LoVo (cell line): Measurements from ENCODE around the gene PSMF1.
A peak's percentile ranks its signal among the peaks of the same experiment; 100 is the strongest.

ENCODE experiments used
- DNase-seq: peaks from one replicate; pipeline ENCODE4 v3.0.0-alpha.2; 2016; ENCODE audit warnings: low spot score

Gene PSMF1, protein sequence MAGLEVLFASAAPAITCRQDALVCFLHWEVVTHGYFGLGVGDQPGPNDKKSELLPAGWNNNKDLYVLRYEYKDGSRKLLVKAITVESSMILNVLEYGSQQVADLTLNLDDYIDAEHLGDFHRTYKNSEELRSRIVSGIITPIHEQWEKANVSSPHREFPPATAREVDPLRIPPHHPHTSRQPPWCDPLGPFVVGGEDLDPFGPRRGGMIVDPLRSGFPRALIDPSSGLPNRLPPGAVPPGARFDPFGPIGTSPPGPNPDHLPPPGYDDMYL

DNA sequence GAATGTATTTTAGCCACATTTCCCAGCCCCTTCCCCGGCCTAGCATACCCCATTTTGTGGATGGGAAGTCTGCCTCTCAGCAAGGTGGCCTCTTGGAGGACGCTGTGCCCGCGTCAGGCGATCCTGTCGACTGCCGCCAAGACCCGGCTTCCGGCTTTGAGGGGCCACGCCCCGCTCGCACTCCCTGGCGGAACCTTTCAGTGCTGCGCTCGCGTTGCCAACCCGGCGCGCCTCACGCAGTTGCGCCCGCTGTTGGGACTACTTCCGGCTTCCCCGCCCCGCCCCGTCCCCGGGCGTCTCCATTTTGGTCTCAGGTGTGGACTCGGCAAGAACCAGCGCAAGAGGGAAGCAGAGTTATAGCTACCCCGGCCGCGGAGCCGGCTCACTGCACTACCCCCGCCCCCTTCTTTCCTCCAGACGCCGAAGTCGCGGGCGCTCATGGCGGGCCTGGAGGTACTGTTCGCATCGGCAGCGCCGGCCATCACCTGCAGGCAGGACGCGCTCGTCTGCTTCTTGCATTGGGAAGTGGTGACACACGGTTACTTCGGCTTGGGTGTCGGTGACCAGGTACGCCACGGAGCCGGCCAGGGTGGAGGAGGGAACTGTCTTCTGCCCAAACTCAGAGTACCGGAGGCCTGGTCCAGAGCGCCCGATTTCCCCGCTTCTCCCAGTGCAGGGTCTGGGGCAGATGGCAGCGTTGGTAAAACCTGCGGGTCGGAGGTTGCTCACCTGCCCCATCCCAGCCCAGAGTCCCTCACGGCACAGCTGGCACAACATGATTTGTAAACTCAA, at the start of gene PSMF1:
PSMF1 (plus strand) TSS at position 267 of the 792 bp plus-strand sequence; CDS start at position 439, 172 bp downstream.
- peak; percentile 96 for DNase-seq

DNA sequence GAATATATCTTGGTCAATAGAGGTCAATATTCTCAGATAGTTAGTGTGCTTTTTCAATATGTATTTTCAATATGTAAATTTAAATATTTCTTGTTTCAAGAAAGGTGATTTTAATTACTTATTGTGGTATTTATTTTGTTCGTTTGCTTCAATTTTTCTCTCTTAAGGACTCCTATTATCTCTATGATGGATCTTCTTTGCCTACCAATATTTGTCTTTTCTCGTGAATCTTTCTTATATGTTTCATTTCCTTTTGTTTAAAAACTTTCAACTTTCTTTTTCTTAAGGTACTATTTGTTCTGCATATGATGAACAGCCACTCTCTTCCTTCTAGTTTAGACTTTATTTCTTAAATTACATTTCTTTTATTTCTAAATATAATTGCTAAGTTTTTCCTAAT, 46.1 kb upstream of the PSMF1 start:
- DNase-seq, result no peak

DNA sequence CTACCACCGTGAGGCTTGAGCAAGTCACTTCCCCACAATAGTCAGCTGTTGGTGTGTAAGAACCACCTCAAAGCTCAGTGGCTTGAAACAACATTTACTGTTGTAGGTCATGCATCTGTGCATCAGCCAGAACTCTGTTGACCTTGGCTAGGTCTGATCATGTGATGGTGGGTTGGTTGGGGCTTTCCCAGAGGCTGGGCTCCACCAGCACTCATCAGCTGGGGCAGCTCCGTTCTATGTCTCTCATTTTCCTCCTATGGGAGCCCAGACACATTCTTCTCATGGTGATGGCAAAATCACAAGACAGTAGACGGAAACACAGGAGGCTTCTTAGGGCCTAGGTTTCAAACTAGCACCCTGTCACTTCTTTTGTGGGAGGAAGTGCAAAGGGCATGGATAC, 42.8 kb upstream of the PSMF1 start:
- DNase-seq, result no peak

DNA sequence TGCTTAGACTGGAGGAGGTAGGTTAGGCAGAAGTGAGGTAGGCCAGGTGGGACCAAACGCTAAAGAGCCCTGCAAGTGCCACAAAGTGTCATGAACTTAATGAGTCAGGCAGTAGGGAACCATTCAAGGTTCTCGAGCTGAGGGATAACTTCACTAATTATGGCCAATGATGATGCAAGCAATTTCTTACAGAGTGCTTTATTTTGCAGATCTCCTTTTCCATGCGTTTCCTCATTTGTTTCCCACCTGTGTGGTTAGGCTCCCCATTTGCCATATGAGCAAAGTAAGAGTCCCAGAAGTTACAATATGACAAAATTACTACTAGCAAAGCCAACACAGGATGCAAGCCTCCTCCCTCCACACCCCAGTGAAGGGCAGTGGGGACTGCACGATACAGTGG, 36.5 kb upstream of the PSMF1 start:
- no peak for DNase-seq

DNA sequence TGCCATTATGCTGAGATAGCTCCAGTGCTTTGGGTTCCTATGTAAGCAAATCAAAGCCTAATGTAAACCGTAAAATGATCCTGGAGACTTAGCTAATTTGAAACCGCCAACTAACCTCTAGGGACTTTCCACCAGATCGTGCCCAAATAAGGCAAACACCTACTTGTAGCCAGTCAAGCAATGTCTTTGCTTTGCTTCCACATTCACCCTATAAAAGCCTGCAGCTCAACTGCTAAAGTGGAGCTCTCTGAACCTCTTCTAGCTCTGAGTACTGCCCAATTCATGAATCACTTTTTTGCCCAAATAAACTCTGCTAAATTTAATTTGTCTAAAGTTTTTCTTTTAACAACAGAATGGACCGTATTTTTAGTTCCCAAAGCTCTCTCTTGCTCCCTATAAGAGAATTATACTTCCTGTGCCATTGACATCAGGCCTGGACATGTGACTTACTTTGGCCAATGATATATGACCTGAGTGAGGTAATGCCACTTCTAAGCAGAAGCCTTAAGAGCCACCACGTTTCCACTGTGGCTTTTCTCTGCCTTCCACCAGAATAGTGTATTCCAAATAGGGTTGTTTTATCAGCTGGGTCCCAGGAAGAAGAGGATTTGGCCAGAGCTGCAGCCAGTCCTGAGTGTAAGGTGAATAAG, 34.8 kb upstream of the PSMF1 start:
- DNase-seq, result no peak

DNA sequence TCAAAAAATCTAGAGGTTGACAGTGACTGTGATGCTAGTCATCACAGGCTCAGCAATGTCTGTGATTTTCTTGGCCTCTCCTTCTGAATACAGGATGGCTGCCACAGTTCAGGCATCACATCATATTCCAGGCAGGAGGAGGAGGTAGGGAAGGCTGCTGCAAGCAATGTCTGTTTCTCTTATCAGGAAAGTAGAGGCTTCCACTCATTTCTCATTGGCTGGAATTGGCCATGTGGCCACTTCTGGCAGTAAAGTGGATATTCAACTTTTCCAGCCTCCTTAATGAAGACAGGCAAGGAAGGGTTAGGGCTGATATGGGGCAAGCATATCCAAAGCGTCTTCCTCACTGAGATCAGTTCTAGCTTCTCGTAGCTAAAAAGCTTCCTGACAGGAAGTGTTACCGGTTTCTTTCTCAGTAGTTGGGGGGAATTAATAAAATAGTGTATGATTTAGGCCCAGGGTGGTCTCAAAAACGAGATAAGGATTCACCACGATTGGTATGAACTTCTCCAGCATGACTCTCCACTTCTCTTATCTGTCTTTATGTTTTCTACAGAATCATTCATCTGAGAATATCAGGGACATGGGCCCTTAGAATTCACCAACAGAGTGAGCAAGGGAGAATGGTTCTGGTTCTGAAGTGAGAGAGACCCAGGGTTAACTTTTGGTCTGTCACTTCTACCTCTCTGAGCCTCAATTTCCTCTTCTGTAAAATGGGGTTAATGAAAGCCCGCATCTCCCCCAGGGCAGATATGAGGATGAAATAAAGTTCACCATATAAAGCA, 32.7 kb upstream of the PSMF1 start:
- DNase-seq, result no peak

DNA sequence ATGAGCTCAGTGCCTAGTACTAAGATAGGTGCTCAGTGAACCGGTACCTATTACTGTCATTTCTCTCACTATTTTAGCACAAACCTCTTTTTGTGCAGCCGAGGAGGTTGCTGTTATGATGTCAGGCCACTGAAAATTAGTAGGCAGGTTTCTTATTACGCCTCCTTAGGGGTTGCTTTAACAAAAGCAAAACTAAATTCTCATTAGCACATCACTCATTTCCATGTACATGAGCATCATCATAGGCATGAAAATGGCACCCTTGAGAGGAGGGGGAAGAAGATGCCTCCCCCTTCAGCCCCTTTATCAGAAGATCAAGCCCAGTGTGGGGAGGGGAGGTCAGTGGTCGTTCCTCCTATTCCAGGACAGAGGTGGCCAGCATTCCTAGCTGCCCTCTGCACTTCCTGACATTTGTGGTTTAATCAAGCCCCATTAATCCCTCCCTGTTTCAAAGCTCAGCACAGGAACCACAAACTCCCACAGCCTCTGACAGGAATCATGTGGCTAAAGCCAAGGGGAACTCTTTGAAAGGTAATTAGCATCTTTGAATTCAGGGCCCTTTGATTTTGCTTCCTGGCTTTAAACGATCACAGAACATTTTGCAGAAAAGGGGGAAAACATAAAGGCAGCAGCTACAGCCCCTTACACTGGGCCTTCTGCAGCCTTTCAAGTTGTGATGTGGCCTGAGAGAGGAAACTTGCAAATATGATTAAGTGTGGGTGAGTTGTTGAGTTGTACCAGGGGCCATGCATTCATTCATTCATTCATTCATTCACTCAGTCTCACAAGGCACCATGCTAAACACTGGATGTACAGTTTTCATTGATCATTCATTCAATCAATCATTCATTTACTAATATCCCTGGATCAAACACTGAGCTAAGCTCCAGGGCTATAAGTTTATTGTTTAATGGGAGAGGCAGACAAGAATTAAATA, 31.9 kb upstream of the PSMF1 start:
- no peak for DNase-seq

DNA sequence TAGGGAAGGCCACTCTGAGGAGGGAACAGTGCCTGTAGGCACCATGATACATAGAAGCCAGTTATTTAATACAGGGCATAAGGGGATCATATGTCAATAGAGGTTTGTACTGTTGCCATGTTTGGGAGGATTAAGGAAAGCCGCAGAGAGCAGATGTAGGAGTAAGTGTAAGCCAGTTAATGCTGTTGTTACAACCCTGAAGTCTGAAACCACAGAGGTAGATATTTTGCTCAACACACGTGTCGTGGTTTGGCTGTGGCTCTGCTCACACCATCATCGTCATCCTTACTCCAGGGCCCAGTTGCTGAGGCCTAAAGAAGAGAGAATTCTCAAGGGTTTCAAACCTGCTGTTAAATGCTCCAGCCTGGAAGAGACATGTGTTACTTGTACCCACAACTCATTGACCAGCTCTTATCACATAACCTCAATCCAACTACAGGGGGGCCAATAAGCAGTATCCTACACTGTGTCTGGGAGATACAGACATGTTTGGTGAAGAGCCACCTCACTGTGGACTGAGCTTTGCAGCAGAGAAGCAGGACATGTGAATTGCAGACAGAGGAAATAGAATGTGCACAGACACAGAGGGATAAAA, 31.0 kb upstream of the PSMF1 start:
- DNase-seq, result no peak

DNA sequence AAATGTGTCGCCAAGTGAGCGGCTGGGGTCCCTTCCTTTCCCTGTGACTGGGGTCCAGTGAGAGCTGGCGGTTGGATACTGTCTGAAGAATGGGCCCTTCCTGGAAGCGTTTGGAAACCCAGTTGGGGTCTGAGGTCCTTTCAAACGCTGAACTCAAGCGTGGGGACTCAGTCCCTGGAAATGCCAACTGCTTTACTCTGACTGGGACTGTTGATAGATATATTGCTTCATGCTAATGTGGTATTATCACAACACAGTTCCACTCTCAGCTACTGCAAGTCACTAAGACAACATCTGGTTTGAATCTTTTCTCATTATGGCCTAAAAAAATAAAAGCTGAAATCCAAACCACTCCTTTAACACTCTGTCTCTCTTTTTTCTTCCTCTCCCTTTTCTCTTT, 23.7 kb upstream of the PSMF1 start:
- DNase-seq, result no peak

DNA sequence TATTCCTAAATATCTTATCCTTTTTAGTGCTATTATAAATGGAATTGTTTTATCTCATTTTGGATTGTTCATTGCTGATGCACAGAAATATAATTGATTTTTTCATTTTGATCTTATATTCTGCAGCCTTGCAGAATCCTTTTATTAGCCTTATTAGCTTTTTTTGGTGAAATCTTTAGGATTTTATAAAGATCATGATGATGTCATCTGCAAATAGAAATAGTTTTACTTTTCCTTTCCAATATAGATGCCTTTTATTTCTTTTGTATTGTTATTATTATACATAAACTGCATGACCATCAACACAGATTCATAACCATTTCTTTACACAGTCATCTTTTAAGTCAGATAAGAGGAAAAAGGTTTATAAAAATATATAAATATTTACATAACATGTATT, 16.9 kb upstream of the PSMF1 start:
- no peak for DNase-seq

DNA sequence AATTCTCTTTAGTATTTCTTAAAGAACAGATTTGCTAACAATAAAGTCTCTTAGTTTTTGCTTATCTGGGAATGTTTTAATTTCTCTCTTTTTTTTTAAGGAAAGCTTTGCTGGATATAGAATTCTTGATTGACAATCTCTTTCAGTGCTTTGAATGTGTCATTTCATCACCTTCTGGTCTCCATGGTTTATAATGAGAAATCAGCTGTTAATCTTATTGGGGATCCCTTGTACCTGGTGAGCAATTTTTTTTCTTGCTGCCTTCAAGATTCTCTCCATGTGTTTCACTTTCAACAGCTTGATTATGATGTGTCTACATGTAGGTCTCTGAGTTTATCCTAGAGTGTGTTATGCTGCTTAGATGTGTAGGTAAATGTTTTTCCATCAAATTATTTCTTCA, 16.4 kb upstream of the PSMF1 start:
- DNase-seq, result no peak

DNA sequence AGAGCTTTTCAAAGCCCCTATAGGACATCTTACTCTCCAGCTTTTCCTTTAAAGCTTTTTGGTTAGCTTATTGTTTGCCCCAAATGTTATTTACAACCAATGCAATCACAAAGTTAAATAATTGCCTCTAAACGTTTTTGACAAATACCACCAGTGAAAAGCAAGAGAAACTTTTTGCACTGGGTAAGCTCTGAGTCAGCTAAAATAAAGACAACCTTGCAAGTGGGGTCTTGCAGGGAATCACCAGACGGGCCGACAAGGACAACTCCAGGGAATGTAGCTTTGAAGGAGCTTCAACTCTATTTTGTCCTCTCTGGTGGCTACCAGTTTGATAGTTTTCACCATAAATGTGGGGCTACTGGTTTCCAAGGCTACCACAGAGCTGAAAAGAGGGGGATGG, 14.7 kb upstream of the PSMF1 start:
- DNase-seq, result no peak

DNA sequence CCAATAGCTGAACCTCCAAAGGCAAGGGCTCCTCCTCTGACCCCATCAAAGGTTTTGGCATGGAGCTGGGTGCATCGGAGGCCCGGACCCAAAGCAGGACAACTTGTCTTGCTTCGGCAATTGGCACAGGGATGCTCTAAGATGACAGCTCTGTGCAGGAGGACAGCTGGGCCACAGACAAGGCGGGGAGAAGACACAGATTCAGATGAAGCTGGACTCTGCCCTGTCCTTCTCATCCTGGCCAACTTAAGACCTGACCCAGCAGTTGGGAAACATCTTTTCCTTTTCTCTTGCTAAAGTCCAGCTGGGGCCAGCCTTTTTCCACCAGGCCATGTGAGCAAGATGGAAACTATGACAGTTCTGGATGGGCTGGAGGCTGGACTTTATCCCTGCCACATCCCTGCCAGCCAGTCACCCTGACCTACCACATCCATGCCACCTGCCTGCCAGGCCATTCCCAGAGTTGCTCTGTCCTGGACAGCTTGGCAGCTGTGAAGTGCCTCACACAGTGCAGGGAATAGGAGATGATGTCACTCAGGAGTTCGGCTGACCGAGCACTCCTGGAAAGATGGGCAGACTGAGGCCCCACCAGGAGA, 12.7 kb upstream of the PSMF1 start:
- no peak for DNase-seq

DNA sequence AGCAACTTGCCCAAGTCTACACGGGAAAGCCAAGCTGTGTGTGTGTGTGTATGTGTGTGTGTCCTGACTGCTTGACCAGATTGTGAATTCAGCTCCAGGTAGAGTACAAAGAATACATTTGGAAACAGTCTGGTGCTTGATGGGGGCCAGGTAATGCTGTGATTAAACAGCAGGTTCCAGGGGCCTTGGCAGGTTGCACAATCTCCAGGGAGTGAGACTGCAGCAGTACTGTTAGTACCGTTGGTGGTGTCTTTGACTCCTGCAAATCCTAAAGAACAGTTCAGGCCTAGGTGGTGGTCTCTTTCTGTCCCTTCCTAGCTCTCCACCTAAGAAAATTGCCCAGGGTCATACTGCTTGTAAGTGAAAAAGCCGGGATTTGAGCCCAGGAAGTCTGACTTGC, 11.2 kb upstream of the PSMF1 start:
- DNase-seq, result no peak

DNA sequence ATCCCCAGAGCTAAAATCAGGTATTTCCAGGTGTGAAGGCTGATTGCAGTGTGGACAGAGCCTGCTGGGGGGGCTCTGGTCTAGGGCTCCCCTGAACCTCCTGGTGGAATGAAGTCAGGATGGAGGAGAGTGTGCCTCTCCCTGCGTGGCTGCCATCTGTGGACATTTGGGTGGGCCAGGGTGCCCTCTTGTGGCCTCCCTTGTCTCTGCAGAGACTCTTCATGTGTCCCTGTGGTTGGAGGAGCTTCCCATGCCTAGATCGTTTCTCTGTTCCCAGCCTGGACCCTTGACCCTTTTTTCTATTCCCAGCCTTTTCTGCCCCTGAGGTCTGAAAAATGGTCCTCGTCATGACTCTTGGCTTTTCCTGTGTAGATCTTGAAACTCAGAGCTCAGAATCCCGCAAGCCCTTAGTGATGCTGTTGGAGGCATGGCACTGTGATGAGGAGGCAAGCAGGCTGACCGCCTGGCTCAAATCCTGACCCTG, 9.9 kb upstream of the PSMF1 start:
- peak; percentile 48 for DNase-seq

DNA sequence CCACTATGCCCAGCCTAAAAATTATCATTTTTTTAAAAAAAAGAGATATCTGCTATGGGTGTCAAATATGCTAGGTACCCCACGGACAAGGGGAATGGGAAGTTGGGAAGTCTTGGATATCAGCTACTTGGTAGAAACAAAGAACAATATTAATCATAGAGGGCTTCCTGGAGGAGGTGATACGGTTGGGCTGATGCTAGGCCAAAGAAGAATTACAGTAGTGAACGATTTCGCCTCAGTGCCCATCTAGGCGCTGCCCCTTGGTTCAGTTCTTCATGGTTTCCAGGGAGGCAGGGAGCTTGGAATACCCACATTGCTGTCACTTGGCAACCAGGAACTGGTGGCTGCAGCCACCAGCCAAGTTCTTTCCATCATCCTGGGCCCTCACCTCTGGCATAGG, 5.5 kb upstream of the PSMF1 start:
- DNase-seq, result no peak

DNA sequence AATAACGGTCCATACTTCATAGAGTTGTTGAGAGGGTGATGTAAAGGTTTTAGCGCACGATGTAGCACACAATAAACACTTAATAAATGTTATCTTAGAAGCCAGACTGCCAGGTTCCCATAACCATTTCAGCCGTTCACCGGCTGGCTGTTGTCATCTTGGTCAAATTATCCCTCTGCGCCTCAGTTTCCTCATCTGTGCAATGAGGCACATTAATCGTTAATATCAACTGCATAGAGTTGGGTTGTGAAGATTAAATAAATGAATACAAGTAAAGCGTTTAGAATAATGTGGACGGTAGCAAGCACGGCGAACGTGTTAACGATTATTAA, 432 bp upstream of the PSMF1 start:
- DNase-seq, result no peak

DNA sequence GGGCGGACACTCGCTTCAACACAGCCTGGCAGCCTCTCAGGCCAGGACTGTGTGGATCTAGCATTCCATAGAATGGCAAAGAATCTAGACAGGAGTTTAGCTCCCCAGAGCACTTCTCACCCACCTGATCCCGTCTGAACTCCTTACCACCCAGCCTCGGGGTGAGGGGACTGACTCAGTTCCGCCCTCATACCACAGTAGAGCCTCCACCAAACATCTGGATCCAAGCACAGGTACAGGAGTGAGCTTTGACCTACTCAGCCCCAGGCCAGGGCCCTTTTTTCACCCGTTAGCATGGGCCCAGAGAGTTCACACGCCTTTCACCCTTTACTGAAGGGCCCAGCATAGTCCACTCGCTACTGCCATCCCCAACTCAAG, 715 bp downstream of the PSMF1 start:
- peak; percentile 4 for DNase-seq

DNA sequence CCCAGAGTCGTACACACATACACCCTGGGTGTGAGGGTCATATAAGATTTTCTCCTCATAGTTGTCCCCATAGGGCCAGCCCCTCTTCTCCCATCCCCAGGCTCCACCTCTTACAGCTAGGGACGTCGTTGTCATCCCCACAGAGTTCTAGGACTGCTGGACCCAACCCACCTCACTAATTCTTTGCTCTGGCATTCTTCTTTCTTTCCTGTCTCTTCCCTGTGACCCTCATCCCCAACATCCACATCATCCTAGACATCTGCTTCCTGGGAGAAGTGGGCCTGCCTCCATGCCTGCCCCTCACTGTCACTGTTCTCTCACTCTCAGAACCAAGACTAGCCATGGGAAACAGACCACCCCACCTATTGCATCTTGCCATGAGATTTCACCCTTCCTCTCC, 1.1 kb downstream of the PSMF1 start:
- DNase-seq, result no peak

DNA sequence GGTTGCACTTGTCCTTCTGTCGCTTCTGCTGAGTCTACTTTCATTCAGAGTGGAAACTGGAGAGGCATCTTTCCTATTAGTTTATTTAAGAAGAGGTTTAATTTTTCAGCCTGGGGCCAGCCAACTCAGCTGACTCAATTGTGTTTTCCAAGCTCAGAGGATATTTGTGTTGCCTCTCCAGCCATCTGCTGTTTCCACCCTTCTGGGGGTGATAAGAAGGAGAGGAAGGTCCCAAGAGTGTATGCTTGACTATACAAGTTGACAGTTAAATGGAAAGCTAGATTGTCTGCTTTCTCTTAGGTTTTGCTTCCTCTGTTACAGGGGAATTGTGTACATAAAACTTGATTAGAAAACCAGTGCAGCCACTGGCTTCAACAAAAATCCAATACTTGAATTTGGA, 3.0 kb downstream of the PSMF1 start:
- no peak for DNase-seq
